Activated T-cell treated with anti-CD3 and anti-CD28 coated beads, Interleukin-2, amount 50 U/mL, for 24 hours (primary cell): ENCODE data around the gene NUPR1.
"Not testable (repeated sequence)": the region's sequence is repeated elsewhere in the genome, so short reads cannot be mapped to it uniquely, and the experiment has no call there.

Experiments
- DNase-seq: peaks from one replicate; pipeline ENCODE4 v3.0.0-alpha.2; 2020
- H3K27ac Mint-ChIP-seq: 2 replicates; pipeline ENCODE4 v1.8.0; 2020; ENCODE audit warnings: mild to moderate bottlenecking, mixed read lengths
- H3K27me3 Mint-ChIP-seq: 2 replicates; pipeline ENCODE4 v1.8.0; 2020; ENCODE audit warnings: mixed read lengths
- H3K36me3 Mint-ChIP-seq: 2 replicates; pipeline ENCODE4 v1.8.0; 2020; ENCODE audit warnings: low read depth, mixed read lengths
- H3K4me1 Mint-ChIP-seq: 2 replicates; pipeline ENCODE4 v1.8.0; 2020; ENCODE audit warnings: low read depth, mixed read lengths
- H3K4me3 Mint-ChIP-seq: 2 replicates; pipeline ENCODE4 v1.8.0; 2020; ENCODE audit warnings: mild to moderate bottlenecking, moderate library complexity, mixed read lengths
- H3K9me3 Mint-ChIP-seq: 2 replicates; pipeline ENCODE4 v1.8.0; 2020; ENCODE audit warnings: mixed read lengths

Gene NUPR1

DNA sequence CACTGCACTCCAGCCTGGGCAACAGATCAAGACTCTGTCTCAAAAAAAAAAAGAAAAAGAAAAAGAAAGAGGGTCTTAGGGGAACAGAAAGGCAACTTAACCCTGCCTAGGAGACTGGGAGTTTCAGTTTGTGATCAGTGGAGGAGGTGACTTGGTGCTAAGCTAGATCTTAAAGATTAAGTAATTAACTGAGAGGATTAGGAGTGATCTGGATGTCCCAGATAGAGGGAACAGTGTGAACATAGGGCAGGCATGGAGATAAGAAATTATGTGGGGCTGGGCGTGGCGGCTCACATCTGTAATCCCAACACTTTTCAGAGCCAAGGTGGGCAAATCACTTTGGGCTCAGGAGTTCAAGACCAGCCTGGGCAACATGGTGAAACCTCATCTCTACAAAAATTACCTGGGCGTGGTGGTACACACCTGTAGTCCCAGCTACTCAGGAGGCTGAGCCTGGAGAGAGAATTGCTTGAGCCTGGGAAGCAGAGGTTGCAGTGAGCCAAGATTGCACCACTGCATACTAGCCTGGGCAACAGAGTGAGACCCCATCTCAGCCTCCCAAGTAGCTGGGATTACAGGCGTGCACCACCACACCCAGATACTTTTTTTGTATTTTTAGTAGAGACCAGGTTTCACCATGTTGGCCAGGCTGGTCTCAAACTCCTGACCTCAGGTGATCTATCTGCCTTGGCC is 27.6 kb upstream of the NUPR1 start:
- H3K27me3 Mint-ChIP-seq, H3K27ac Mint-ChIP-seq, H3K9me3 Mint-ChIP-seq, DNase-seq, H3K4me3 Mint-ChIP-seq: not testable (repeated sequence)
- peaks cover 47% of the 10 kb centered on the region for H3K36me3 Mint-ChIP-seq
- H3K4me1 Mint-ChIP-seq, result peaks cover 30% of the 10 kb centered on the region

- H3K27ac Mint-ChIP-seq, result peak overlapping the region; percentile 3
- DNase-seq, result no peak
- no peaks in the 10 kb centered on the region for H3K27me3 Mint-ChIP-seq
- peaks cover 58% of the 10 kb centered on the region for H3K36me3 Mint-ChIP-seq
- H3K9me3 Mint-ChIP-seq, result peaks cover 7% of the 10 kb centered on the region
- no peak overlapping the region for H3K4me3 Mint-ChIP-seq
- peaks cover 35% of the 10 kb centered on the region for H3K4me1 Mint-ChIP-seq
Measured at GRCh38 chr16:28563218-28563617, 24.4 kb upstream of the NUPR1 start.

DNA sequence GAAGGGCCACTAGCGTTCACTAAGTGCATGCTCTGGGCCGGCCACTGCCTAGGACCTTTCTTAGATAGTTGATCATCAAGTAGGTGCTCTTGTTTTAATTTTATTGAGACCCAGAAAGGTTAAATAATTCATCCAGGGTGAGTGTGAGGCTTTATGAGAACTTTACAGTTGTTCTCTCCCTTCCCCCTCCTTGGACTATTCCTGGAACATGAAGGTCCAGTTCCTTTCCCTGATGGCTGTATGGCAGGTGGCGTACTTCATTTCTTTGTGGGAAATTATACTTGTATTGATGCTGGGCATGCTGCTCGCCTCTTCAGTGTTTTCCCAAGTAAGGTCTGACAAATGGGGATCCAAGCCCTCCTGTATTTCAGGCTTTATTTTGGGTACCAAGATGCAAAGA is 23.4 kb upstream of the NUPR1 start:
- Mint-ChIP-seq H3K4me3 (no peak overlapping the region), H3K36me3 (peaks cover 61% of the 10 kb centered on the region), H3K9me3 (peaks cover 3% of the 10 kb centered on the region), H3K27me3 (no peaks in the 10 kb centered on the region), H3K4me1 (peaks cover 35% of the 10 kb centered on the region), H3K27ac (no peak overlapping the region)
- no peak for DNase-seq

DNA sequence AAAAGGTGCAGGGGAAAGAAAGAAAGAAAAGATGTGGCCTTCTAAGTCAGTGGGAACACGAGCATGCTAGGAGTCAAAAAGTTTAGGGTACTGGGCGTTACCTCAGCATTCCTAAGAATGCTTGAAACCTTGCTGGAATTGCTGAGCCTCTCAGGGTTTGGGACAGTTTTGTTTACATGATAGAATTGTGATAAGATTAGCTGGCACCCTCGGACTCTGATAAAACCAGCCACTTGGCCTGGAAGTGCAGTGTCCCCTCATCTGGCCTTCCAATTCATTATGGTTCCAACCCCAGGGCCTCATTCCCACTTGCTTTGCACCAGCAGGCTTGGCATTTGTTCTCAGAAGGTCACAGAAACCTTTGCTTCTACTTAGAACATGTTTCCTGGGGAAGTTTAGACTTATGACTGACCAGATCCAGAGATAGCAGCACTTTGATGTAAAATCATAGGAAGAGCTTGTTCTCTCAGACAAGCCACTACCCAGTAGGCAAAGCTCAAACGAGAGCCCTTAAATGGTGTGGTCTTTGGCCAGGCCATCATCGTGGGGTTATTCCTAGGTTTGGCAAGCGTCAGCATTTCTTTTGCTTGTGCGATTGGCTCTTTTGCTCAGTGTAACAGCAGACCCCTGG is 22.9 kb upstream of the NUPR1 start:
- no peak overlapping the region for H3K4me3 Mint-ChIP-seq
- H3K27ac Mint-ChIP-seq, result no peak overlapping the region
- peaks cover 3% of the 10 kb centered on the region for H3K9me3 Mint-ChIP-seq
- peaks cover 40% of the 10 kb centered on the region for H3K4me1 Mint-ChIP-seq
- no peaks in the 10 kb centered on the region for H3K27me3 Mint-ChIP-seq
- H3K36me3 Mint-ChIP-seq, result peaks cover 63% of the 10 kb centered on the region
- no peak for DNase-seq

DNA sequence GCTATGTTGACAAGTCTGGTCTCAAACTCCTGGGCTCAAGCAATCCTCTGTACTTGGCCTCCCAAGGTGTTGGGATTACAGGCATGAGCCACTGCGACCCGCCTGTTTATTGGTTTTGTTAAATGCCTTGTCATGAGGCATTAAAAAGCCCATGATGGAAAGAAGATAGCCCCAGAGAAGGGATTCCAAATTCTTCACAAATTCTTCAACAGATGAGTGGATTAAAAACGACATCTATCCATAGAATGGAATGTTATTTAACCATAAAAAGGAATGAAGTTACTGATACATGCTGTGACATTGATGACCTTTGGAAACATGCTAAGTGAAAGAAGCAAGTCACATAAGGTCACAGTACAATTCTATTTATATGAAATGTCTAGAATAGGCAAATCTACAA is 19.7 kb upstream of the NUPR1 start:
- Mint-ChIP-seq H3K27me3 (no peaks in the 10 kb centered on the region), H3K36me3 (peaks cover 53% of the 10 kb centered on the region), H3K4me1 (peaks cover 53% of the 10 kb centered on the region), H3K27ac (no peak overlapping the region), H3K4me3 (no peak overlapping the region), H3K9me3 (no peaks in the 10 kb centered on the region)
- DNase-seq, result no peak

GRCh38 chr16:28556914-28557320 is 18.1 kb upstream of the NUPR1 start:
- H3K27ac Mint-ChIP-seq, result no peak overlapping the region
- no peak overlapping the region for H3K4me3 Mint-ChIP-seq

GRCh38 chr16:28555561-28555960 is 16.8 kb upstream of the NUPR1 start:
- Mint-ChIP-seq H3K27me3 (no peaks in the 10 kb centered on the region), H3K4me1 (peaks cover 43% of the 10 kb centered on the region), H3K9me3 (no peaks in the 10 kb centered on the region), H3K4me3 (peak overlapping the region; percentile 89), H3K36me3 (peaks cover 40% of the 10 kb centered on the region), H3K27ac (peak overlapping the region; percentile 79)
- no peak for DNase-seq

More at GRCh38 chr16:28556914-28557320, 18.1 kb upstream of the NUPR1 start:
- Mint-ChIP-seq H3K4me1 (peaks cover 49% of the 10 kb centered on the region), H3K36me3 (peaks cover 44% of the 10 kb centered on the region), H3K27me3 (no peaks in the 10 kb centered on the region), H3K9me3 (no peaks in the 10 kb centered on the region)
- DNase-seq, result no peak

GRCh38 chr16:28554634-28555423 is 16.1 kb upstream of the NUPR1 start:
- H3K4me1 Mint-ChIP-seq, result peaks cover 40% of the 10 kb centered on the region
- peak overlapping the region; percentile 87 for H3K27ac Mint-ChIP-seq
- H3K4me3 Mint-ChIP-seq, result peak overlapping the region; percentile 89
- no peak for DNase-seq
- peaks cover 38% of the 10 kb centered on the region for H3K36me3 Mint-ChIP-seq
- no peaks in the 10 kb centered on the region for H3K27me3 Mint-ChIP-seq
- H3K9me3 Mint-ChIP-seq, result no peaks in the 10 kb centered on the region

DNA sequence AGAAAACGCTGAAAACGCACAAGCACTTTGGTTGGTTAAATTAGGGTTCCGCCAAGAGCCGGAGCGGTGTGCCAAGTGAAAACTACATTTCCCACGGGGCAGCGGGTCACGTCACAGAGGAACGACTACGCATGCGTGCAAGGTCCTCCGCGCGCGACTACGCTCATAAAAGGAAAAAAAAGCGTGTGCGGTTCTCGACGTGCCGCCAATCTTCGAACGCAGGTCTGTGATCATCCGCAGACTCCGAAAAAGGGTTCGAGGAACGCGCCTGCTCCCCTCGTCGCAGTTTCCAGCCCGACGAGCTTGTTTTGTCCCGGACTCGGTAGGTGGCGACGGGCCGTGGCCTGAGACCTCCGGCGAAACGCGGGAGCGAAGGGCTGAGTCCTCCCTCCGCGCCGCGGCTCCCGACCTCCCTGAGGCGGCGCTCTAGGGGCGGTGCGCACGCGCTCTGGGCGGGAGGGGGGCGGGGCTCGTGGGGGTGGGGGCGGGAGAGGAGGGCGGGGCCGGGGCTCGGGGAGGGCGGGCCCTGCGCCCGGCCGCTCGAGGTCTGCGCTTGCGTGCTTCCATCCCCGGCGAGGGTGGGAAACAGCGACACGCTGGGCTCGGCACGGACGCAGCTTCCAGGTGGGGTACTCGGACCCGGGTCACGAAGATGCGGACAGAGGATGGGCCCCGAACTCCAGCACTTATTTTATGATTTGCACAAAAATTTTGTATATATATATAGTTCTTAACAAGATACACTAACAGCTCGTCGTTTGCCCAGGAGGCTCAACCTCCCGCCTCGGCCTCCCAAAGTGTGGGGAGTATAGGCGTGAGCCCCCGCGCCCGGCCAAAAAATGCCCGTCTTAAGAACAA is 15.2 kb upstream of the NUPR1 start, which contains the start of gene SGF29:
Gene SGF29 (plus strand): TSS at position 145 of the 858 bp plus-strand sequence. CDS start 27,150 bp downstream, outside the sequence.
- Mint-ChIP-seq H3K27ac (peak within 1 kb of the TSS; percentile 99), H3K4me1 (peaks cover 38% of the 10 kb centered on the region), H3K9me3 (no peaks in the 10 kb centered on the region), H3K27me3 (no peaks in the 10 kb centered on the region), H3K36me3 (peaks cover 30% of the 10 kb centered on the region), H3K4me3 (peak within 1 kb of the TSS; percentile 89)
- DNase-seq, result peak; percentile 93

GRCh38 chr16:28549301-28549899 is 10.6 kb upstream of the NUPR1 start:
- Mint-ChIP-seq H3K36me3 (peaks cover 2% of the 10 kb centered on the region), H3K4me1 (peaks cover 12% of the 10 kb centered on the region)
- DNase-seq, result no peak

GRCh38 chr16:28548306-28548802 is 9.6 kb upstream of the NUPR1 start:
- H3K36me3 Mint-ChIP-seq, result no peaks in the 10 kb centered on the region
- DNase-seq, result no peak
- H3K27ac Mint-ChIP-seq, result no peak overlapping the region
- no peak overlapping the region for H3K4me3 Mint-ChIP-seq
- H3K4me1 Mint-ChIP-seq, result peaks cover 10% of the 10 kb centered on the region
- H3K9me3 Mint-ChIP-seq, result no peaks in the 10 kb centered on the region
- no peaks in the 10 kb centered on the region for H3K27me3 Mint-ChIP-seq

More at GRCh38 chr16:28549301-28549899, 10.6 kb upstream of the NUPR1 start:
- H3K27me3 Mint-ChIP-seq, result no peaks in the 10 kb centered on the region
- no peaks in the 10 kb centered on the region for H3K9me3 Mint-ChIP-seq
- H3K4me3 Mint-ChIP-seq, result no peak overlapping the region
- no peak overlapping the region for H3K27ac Mint-ChIP-seq

DNA sequence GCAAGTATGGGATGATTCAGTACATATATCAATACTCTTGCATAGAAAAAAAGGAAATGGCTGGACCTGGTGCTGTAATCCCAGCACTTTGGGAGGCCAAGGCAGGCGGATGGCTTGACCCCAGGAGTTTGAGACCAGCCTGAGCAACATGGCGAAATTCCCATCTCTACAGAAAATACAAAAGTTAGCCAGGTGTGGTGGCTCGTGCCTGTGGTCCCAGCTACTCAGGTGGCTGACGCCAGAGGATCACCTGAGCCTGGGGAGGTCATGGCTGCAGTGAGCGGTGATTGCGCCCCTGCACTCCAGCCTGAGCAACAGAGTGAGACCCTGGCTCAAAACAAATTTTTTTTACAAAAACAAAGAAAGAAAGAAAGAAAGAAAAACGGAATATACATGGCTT is 7.9 kb upstream of the NUPR1 start:
- Mint-ChIP-seq H3K27me3 (no peaks in the 10 kb centered on the region), H3K4me3 (no peak overlapping the region), H3K4me1 (peaks cover 12% of the 10 kb centered on the region), H3K9me3 (no peaks in the 10 kb centered on the region), H3K27ac (no peak overlapping the region), H3K36me3 (no peaks in the 10 kb centered on the region)
- DNase-seq, result no peak

DNA sequence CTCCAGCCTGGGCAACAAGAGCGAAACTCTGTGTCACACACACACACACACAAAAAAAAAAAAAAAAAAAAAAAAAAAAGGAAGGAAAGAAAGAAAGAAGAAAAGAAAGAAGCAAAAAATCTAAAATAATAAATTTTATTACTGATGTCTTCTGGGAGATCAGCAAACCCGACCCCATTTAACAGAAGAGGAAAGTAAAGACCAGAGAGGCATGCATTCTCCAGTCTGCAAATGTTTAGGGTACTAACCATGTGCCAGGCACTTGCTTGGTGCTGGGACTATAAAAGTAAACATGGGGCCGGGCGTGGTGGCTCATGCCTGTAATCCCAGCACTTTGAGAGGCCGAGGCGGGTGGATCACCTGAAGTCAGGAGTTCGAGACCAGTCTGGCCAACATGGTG is 7.2 kb upstream of the NUPR1 start:
- H3K9me3 Mint-ChIP-seq, H3K27ac Mint-ChIP-seq, H3K4me3 Mint-ChIP-seq, H3K27me3 Mint-ChIP-seq, DNase-seq, H3K36me3 Mint-ChIP-seq: not testable (repeated sequence)
- H3K4me1 Mint-ChIP-seq, result peaks cover 12% of the 10 kb centered on the region
